HEK293 (cell line): ENCODE results near the gene EOMES.

Experiments used
- BCL11B ChIP-seq: fragments of 450-650 bp; formaldehyde crosslinking; IDR thresholded peaks from 2 replicates; pipeline ENCODE4 v1.5.1; 2016; ENCODE audit warnings: low read depth, missing biosample characterization, missing genetic modification characterization
- EGR2 ChIP-seq: fragments of 450-650 bp; formaldehyde crosslinking; IDR thresholded peaks from 2 replicates; pipeline ENCODE4 v1.5.1; 2016; ENCODE audit warnings: low read depth, missing biosample characterization, missing genetic modification characterization
- GFI1B ChIP-seq: fragments of 450-650 bp; formaldehyde crosslinking; IDR thresholded peaks from 2 replicates; pipeline ENCODE4 v1.5.1; 2016; ENCODE audit warnings: missing biosample characterization, missing genetic modification characterization
- RBAK ChIP-seq: fragments of 450-650 bp; formaldehyde crosslinking; IDR thresholded peaks from 2 replicates; pipeline ENCODE4 v1.5.1; 2016; ENCODE audit warnings: missing biosample characterization, missing genetic modification characterization
- WT1 ChIP-seq: fragments of 450-650 bp; formaldehyde crosslinking; IDR thresholded peaks from 2 replicates; pipeline ENCODE4 v1.5.1; 2016; ENCODE audit warnings: missing biosample characterization, missing genetic modification characterization
- ZFP3 ChIP-seq: fragments of 450-650 bp; formaldehyde crosslinking; IDR thresholded peaks from 2 replicates; pipeline ENCODE4 v1.5.1; 2016; ENCODE audit warnings: low read depth, missing biosample characterization, missing genetic modification characterization
- ZFP69B ChIP-seq: fragments of 450-650 bp; formaldehyde crosslinking; IDR thresholded peaks from 2 replicates; pipeline ENCODE4 v1.5.1; 2016; ENCODE audit warnings: missing biosample characterization, missing genetic modification characterization
- ZNF138 ChIP-seq: fragments of 450-650 bp; formaldehyde crosslinking; IDR thresholded peaks from 2 replicates; pipeline ENCODE4 v1.5.1; 2016; ENCODE audit warnings: missing biosample characterization, missing genetic modification characterization, borderline replicate concordance
- ZNF157 ChIP-seq: fragments of 450-650 bp; formaldehyde crosslinking; IDR thresholded peaks from 2 replicates; pipeline ENCODE4 v1.5.1; 2016; ENCODE audit warnings: missing biosample characterization, missing genetic modification characterization
- ZNF16 ChIP-seq: fragments of 450-650 bp; formaldehyde crosslinking; IDR thresholded peaks from 2 replicates; pipeline ENCODE4 v1.5.1; 2016; ENCODE audit warnings: low read depth, missing biosample characterization, missing genetic modification characterization
- ZNF18 ChIP-seq: fragments of 450-650 bp; formaldehyde crosslinking; IDR thresholded peaks from 2 replicates; pipeline ENCODE4 v1.5.1; 2016; ENCODE audit warnings: missing biosample characterization, missing genetic modification characterization
- ZNF202 ChIP-seq: fragments of 450-650 bp; formaldehyde crosslinking; IDR thresholded peaks from 2 replicates; pipeline ENCODE4 v1.5.1; 2016; ENCODE audit warnings: missing biosample characterization, missing genetic modification characterization, borderline replicate concordance
- ZNF223 ChIP-seq: fragments of 450-650 bp; formaldehyde crosslinking; IDR thresholded peaks from 2 replicates; pipeline ENCODE4 v1.5.1; 2016; ENCODE audit warnings: missing biosample characterization, missing genetic modification characterization
- ZNF311 ChIP-seq: fragments of 450-650 bp; formaldehyde crosslinking; IDR thresholded peaks from 2 replicates; pipeline ENCODE4 v1.5.1; 2017; ENCODE audit warnings: missing biosample characterization, missing genetic modification characterization, borderline replicate concordance
- ZNF324 ChIP-seq: fragments of 450-650 bp; formaldehyde crosslinking; IDR thresholded peaks from 2 replicates; pipeline ENCODE4 v1.5.1; 2016; ENCODE audit warnings: missing biosample characterization, missing genetic modification characterization
- ZNF394 ChIP-seq: fragments of 450-650 bp; formaldehyde crosslinking; IDR thresholded peaks from 2 replicates; pipeline ENCODE4 v1.5.1; 2016; ENCODE audit warnings: missing biosample characterization, missing genetic modification characterization, mild to moderate bottlenecking, moderate library complexity, borderline replicate concordance
- ZNF501 ChIP-seq: fragments of 450-650 bp; formaldehyde crosslinking; IDR thresholded peaks from 2 replicates; pipeline ENCODE4 v1.5.1; 2016; ENCODE audit warnings: missing biosample characterization, missing genetic modification characterization
- ZNF510 ChIP-seq: fragments of 450-650 bp; formaldehyde crosslinking; IDR thresholded peaks from 2 replicates; pipeline ENCODE4 v1.5.1; 2018; ENCODE audit warnings: mild to moderate bottlenecking, missing genetic modification characterization, missing biosample characterization; ENCODE audit not compliant: insufficient replicate concordance
- ZNF558 ChIP-seq: fragments of 450-650 bp; formaldehyde crosslinking; IDR thresholded peaks from 2 replicates; pipeline ENCODE4 v1.5.1; 2016; ENCODE audit warnings: missing biosample characterization, missing genetic modification characterization
- ZNF571 ChIP-seq: fragments of 450-650 bp; formaldehyde crosslinking; IDR thresholded peaks from 2 replicates; pipeline ENCODE4 v1.5.0; 2017; ENCODE audit warnings: missing biosample characterization, missing genetic modification characterization
- ZNF623 ChIP-seq: fragments of 450-650 bp; formaldehyde crosslinking; IDR thresholded peaks from 2 replicates; pipeline ENCODE4 v1.5.1; 2016; ENCODE audit warnings: missing biosample characterization, missing genetic modification characterization
- ZNF629 ChIP-seq: fragments of 450-650 bp; formaldehyde crosslinking; IDR thresholded peaks from 2 replicates; pipeline ENCODE4 v1.5.1; 2017; ENCODE audit warnings: missing biosample characterization, missing genetic modification characterization
- ZNF677 ChIP-seq: fragments of 450-650 bp; IDR thresholded peaks from 2 replicates; pipeline ENCODE4 v1.5.0; 2018; ENCODE audit warnings: missing biosample characterization, mild to moderate bottlenecking, missing genetic modification characterization, moderate library complexity
- ZNF76 ChIP-seq: fragments of 450-650 bp; formaldehyde crosslinking; IDR thresholded peaks from 2 replicates; pipeline ENCODE4; 2016; ENCODE audit warnings: low read depth, missing biosample characterization, missing genetic modification characterization, borderline replicate concordance
- ZNF768 ChIP-seq: fragments of 450-650 bp; formaldehyde crosslinking; IDR thresholded peaks from 2 replicates; pipeline ENCODE4 v1.5.1; 2018; ENCODE audit warnings: missing biosample characterization, mild to moderate bottlenecking, missing genetic modification characterization
- ZSCAN16 ChIP-seq: fragments of 450-650 bp; formaldehyde crosslinking; IDR thresholded peaks from 2 replicates; pipeline ENCODE4 v1.5.1; 2016; ENCODE audit warnings: missing biosample characterization, missing genetic modification characterization
- ZSCAN23 ChIP-seq: fragments of 450-650 bp; formaldehyde crosslinking; IDR thresholded peaks from 2 replicates; pipeline ENCODE4 v1.5.1; 2016; ENCODE audit warnings: missing biosample characterization, missing genetic modification characterization
- ZXDB ChIP-seq: fragments of 450-650 bp; formaldehyde crosslinking; IDR thresholded peaks from 2 replicates; pipeline ENCODE4 v1.5.1; 2016; ENCODE audit warnings: missing biosample characterization, missing genetic modification characterization
- TF ChIP-seq, protein P1 (sequence below): fragments of 450-650 bp; formaldehyde crosslinking; IDR thresholded peaks from 2 replicates; pipeline ENCODE4 v1.5.1; 2016; ENCODE audit warnings: missing biosample characterization, missing genetic modification characterization
- TF ChIP-seq, protein P2 (sequence below): fragments of 450-650 bp; formaldehyde crosslinking; conservative IDR thresholded peaks from 2 replicates; pipeline ENCODE4 v1.5.1; 2016; ENCODE audit warnings: low read depth, missing biosample characterization, missing genetic modification characterization
- TF ChIP-seq, protein P3 (sequence below): fragments of 450-650 bp; formaldehyde crosslinking; IDR thresholded peaks from 2 replicates; pipeline ENCODE4 v1.5.1; 2016; ENCODE audit warnings: missing biosample characterization, missing genetic modification characterization

EOMES gene

DNA sequence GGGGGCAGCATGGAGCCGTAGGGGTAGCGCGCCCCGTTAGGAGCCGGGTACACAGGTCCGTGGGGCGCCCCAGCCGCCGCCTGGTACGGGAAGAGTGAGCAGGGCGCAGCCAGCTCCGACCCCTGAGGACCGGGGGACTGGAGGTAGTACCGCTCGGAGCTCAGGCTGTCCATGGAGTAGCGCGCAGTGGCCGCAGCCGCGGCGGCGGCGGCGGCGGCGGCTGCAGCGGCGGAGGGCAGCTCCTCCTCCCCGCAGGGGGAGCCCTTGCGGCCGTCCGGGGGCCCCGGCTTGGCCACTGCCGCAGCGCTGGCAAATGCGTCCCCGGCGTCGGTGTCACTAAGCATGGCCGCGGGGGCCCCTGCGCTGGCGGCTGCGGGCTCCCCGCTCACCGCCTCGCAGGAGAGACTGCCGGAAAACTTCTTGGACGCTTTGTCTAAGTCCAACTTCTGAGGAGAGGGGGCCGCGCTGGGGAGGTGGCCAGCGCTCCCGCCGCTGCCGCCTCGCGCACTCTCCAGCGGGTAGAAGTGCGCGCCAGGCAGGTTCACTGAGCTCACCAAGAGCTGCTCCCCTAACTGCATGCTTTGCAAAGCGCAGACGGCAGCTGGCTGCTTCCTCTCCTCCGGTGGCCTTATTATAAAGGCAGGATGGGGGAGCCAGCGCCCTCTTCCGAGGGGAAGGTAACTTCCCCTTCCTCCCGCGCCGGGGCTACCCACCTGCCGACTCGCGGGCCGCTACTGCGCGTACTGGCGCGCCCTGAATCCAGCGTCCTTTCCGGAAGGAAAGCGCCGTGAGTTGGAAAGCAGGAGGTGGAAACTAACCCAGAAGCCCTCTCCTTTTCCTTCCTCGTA, at the start of gene EOMES (continued):
- TF ChIP-seq ZNF18 = no peak
- TF ChIP-seq ZNF311 = no peak
- no peak for TF ChIP-seq ZNF223
- no peak for TF ChIP-seq ZNF510
- TF ChIP-seq, protein P1, sequence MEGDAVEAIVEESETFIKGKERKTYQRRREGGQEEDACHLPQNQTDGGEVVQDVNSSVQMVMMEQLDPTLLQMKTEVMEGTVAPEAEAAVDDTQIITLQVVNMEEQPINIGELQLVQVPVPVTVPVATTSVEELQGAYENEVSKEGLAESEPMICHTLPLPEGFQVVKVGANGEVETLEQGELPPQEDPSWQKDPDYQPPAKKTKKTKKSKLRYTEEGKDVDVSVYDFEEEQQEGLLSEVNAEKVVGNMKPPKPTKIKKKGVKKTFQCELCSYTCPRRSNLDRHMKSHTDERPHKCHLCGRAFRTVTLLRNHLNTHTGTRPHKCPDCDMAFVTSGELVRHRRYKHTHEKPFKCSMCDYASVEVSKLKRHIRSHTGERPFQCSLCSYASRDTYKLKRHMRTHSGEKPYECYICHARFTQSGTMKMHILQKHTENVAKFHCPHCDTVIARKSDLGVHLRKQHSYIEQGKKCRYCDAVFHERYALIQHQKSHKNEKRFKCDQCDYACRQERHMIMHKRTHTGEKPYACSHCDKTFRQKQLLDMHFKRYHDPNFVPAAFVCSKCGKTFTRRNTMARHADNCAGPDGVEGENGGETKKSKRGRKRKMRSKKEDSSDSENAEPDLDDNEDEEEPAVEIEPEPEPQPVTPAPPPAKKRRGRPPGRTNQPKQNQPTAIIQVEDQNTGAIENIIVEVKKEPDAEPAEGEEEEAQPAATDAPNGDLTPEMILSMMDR (tag by site-specific recombination) = peak; percentile 77
- no peak for TF ChIP-seq ZFP3 (tag by site-specific recombination)
- no peak for TF ChIP-seq ZNF324 (tag by site-specific recombination)
- TF ChIP-seq ZNF138 (tag by site-specific recombination) = no peak
- no peak for TF ChIP-seq BCL11B (tag by site-specific recombination)
- TF ChIP-seq ZXDB = peak; percentile 77
- TF ChIP-seq ZNF501 (tag by site-specific recombination) = no peak
- no peak for TF ChIP-seq ZNF768 (tag by site-specific recombination)
- TF ChIP-seq ZNF623 = no peak
- no peak for TF ChIP-seq RBAK (tag by site-specific recombination)
- no peak for TF ChIP-seq ZNF677
- TF ChIP-seq ZNF16 (tag by site-specific recombination) = no peak
- TF ChIP-seq ZFP69B (tag by site-specific recombination) = no peak
- TF ChIP-seq ZNF558 (tag by site-specific recombination) = no peak
- TF ChIP-seq GFI1B (tag by site-specific recombination) = no peak
- no peak for TF ChIP-seq ZSCAN23
- TF ChIP-seq ZNF202 = no peak
- TF ChIP-seq ZNF394 (tag by site-specific recombination) = peak; percentile 42; the same call in 1 of the 2 replicates
- TF ChIP-seq EGR2 = no peak
- TF ChIP-seq ZNF76 (tag by site-specific recombination) = no peak
- no peak for TF ChIP-seq WT1 (tag by site-specific recombination)
- no peak for TF ChIP-seq ZNF629 (tag by site-specific recombination)
- TF ChIP-seq ZSCAN16 (tag by site-specific recombination) = no peak
- TF ChIP-seq, protein P2, sequence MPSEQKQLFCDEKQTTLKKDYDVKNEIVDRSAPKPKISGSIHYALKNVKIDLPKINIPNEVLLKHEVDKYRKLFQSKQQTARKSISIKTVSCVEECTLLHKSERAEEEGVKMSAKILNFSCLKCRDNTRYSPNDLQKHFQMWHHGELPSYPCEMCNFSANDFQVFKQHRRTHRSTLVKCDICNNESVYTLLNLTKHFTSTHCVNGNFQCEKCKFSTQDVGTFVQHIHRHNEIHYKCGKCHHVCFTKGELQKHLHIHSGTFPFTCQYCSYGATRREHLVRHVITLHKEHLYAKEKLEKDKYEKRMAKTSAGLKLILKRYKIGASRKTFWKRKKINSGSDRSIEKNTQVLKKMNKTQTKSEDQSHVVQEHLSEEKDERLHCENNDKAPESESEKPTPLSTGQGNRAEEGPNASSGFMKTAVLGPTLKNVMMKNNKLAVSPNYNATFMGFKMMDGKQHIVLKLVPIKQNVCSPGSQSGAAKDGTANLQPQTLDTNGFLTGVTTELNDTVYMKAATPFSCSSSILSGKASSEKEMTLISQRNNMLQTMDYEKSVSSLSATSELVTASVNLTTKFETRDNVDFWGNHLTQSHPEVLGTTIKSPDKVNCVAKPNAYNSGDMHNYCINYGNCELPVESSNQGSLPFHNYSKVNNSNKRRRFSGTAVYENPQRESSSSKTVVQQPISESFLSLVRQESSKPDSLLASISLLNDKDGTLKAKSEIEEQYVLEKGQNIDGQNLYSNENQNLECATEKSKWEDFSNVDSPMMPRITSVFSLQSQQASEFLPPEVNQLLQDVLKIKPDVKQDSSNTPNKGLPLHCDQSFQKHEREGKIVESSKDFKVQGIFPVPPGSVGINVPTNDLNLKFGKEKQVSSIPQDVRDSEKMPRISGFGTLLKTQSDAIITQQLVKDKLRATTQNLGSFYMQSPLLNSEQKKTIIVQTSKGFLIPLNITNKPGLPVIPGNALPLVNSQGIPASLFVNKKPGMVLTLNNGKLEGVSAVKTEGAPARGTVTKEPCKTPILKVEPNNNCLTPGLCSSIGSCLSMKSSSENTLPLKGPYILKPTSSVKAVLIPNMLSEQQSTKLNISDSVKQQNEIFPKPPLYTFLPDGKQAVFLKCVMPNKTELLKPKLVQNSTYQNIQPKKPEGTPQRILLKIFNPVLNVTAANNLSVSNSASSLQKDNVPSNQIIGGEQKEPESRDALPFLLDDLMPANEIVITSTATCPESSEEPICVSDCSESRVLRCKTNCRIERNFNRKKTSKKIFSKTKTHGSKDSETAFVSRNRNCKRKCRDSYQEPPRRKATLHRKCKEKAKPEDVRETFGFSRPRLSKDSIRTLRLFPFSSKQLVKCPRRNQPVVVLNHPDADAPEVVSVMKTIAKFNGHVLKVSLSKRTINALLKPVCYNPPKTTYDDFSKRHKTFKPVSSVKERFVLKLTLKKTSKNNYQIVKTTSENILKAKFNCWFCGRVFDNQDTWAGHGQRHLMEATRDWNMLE = 0 out of 2 replicates have a peak, but pooled peaks have one; percentile 35
- TF ChIP-seq, protein P3, sequence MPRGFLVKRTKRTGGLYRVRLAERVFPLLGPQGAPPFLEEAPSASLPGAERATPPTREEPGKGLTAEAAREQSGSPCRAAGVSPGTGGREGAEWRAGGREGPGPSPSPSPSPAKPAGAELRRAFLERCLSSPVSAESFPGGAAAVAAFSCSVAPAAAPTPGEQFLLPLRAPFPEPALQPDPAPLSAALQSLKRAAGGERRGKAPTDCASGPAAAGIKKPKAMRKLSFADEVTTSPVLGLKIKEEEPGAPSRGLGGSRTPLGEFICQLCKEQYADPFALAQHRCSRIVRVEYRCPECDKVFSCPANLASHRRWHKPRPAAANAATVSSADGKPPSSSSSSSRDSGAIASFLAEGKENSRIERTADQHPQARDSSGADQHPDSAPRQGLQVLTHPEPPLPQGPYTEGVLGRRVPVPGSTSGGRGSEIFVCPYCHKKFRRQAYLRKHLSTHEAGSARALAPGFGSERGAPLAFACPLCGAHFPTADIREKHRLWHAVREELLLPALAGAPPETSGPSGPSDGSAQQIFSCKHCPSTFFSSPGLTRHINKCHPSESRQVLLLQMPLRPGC (tag by site-specific recombination) = no peak
- TF ChIP-seq ZNF157 (tag by site-specific recombination) = no peak
- no peak for TF ChIP-seq ZNF571 (tag by site-specific recombination)
